HFFc6 (cell line): ENCODE measurements around the gene WDR5B. TPM values are rescaled to one million over a fixed set of nuclear protein-coding genes. Genes with fewer than 3 reads are reported as not detected.
"Not testable (repeated sequence)": the region's sequence is repeated elsewhere in the genome, so short reads cannot be mapped to it uniquely, and the experiment has no call there.

Experiments used
- DNase-seq: peaks from one replicate; pipeline ENCODE4 v3.0.0-alpha.2; 2018
- H3K27ac Mint-ChIP-seq: 2 replicates; pipeline ENCODE4 v1.8.0; 2020; ENCODE audit warnings: mild to moderate bottlenecking, mixed read lengths
- H3K27me3 Mint-ChIP-seq: 2 replicates; pipeline ENCODE4 v1.8.0; 2021; ENCODE audit warnings: mild to moderate bottlenecking, moderate library complexity, mixed read lengths; ENCODE audit not compliant: insufficient read depth
- H3K36me3 Mint-ChIP-seq: 2 replicates; pipeline ENCODE4 v1.8.0; 2021; ENCODE audit warnings: low read depth, mixed read lengths
- H3K4me1 Mint-ChIP-seq: 2 replicates; pipeline ENCODE4 v1.8.0; 2020; ENCODE audit warnings: low read depth, mixed read lengths
- H3K4me3 Mint-ChIP-seq: 2 replicates; pipeline ENCODE4 v1.8.0; 2020; ENCODE audit warnings: mild to moderate bottlenecking, moderate library complexity, mixed read lengths
- H3K9me3 Mint-ChIP-seq: 2 replicates; pipeline ENCODE4 v1.8.0; 2020; ENCODE audit warnings: mild to moderate bottlenecking, mixed read lengths
- CTCF ChIP-seq: fragments of 200-600 bp; sonication (generic); IDR thresholded peaks from 2 replicates; pipeline ENCODE4 v1.5.0; 2021; ENCODE audit warnings: antibody characterized with exemption, mild to moderate bottlenecking
- total RNA-seq, 6 experiments: library from RNA; stranded (reverse); fragmentation: NEBNext Ultra II Directional; extraction: Animal tissue kit (Norgen Biotek cat#: 25700); gene quantifications; 2 replicates in 1 of 6; 3 replicates in 5 of 6; pipeline ENCODE4 v1.2.3, GENCODE V29; 2021

The WDR5B gene
- total RNA-seq, 6 experiments from 2014 or later, result 4.6 to 5.8 (median 5.4) TPM

GRCh38 chr3:122457706-122458105, 41.8 kb upstream of the WDR5B start:
- no peak for TF ChIP-seq CTCF
- peaks cover 21% of the 10 kb centered on the region for H3K36me3 Mint-ChIP-seq
- no peaks in the 10 kb centered on the region for H3K27me3 Mint-ChIP-seq
- no peaks in the 10 kb centered on the region; the same call in 1 of the 2 replicates for H3K4me1 Mint-ChIP-seq
- no peak overlapping the region for H3K4me3 Mint-ChIP-seq
- DNase-seq, result no peak
- no peak overlapping the region for H3K27ac Mint-ChIP-seq
- H3K9me3 Mint-ChIP-seq, result no peaks in the 10 kb centered on the region

- Mint-ChIP-seq H3K9me3 (no peaks in the 10 kb centered on the region), H3K27me3 (no peaks in the 10 kb centered on the region), H3K27ac (no peak overlapping the region), H3K36me3 (peaks cover 21% of the 10 kb centered on the region), H3K4me1 (no peaks in the 10 kb centered on the region; the same call in 1 of the 2 replicates), H3K4me3 (no peak overlapping the region)
- TF ChIP-seq CTCF, result no peak
- no peak for DNase-seq
These were observed 40.2 kb upstream of the WDR5B start for GRCh38 chr3:122456074-122456473.

- no peak for DNase-seq
- H3K4me3 Mint-ChIP-seq, result no peak overlapping the region
- no peak for TF ChIP-seq CTCF
- H3K4me1 Mint-ChIP-seq, result peaks cover 11% of the 10 kb centered on the region
- H3K36me3 Mint-ChIP-seq, result peaks cover 46% of the 10 kb centered on the region
- H3K27ac Mint-ChIP-seq, result no peak overlapping the region
- no peaks in the 10 kb centered on the region for H3K9me3 Mint-ChIP-seq
- no peaks in the 10 kb centered on the region for H3K27me3 Mint-ChIP-seq
These were observed 35.5 kb upstream of the WDR5B start for GRCh38 chr3:122451371-122451770.

GRCh38 chr3:122448218-122448617, 32.4 kb upstream of the WDR5B start:
- peaks cover 75% of the 10 kb centered on the region for H3K36me3 Mint-ChIP-seq
- H3K27ac Mint-ChIP-seq, result 0 out of 2 replicates have a peak overlapping the region, but pooled peaks have one; percentile 5
- DNase-seq, H3K27me3 Mint-ChIP-seq, H3K9me3 Mint-ChIP-seq, H3K4me3 Mint-ChIP-seq: not testable (repeated sequence)
- H3K4me1 Mint-ChIP-seq, result peaks cover 11% of the 10 kb centered on the region

GRCh38 chr3:122444491-122444887, 28.6 kb upstream of the WDR5B start:
- H3K9me3 Mint-ChIP-seq, H3K27me3 Mint-ChIP-seq, H3K27ac Mint-ChIP-seq, H3K4me3 Mint-ChIP-seq, DNase-seq: not testable (repeated sequence)
- peaks cover 87% of the 10 kb centered on the region for H3K36me3 Mint-ChIP-seq
- peaks cover 11% of the 10 kb centered on the region for H3K4me1 Mint-ChIP-seq

- not testable (repeated sequence) for H3K4me3 Mint-ChIP-seq, H3K27me3 Mint-ChIP-seq, H3K9me3 Mint-ChIP-seq, H3K27ac Mint-ChIP-seq, DNase-seq
- H3K4me1 Mint-ChIP-seq, result peaks cover 11% of the 10 kb centered on the region
- H3K36me3 Mint-ChIP-seq, result peaks cover 82% of the 10 kb centered on the region
These were observed 28.1 kb upstream of the WDR5B start for GRCh38 chr3:122443762-122444490.

- no peak for DNase-seq
- H3K9me3 Mint-ChIP-seq, result no peaks in the 10 kb centered on the region
- no peak overlapping the region for H3K4me3 Mint-ChIP-seq
These were observed 27.2 kb upstream of the WDR5B start for GRCh38 chr3:122443090-122443489.

More at GRCh38 chr3:122443090-122443489, 27.2 kb upstream of the WDR5B start:
- H3K36me3 Mint-ChIP-seq, result peaks cover 76% of the 10 kb centered on the region
- peaks cover 8% of the 10 kb centered on the region for H3K4me1 Mint-ChIP-seq
- no peak for TF ChIP-seq CTCF
- H3K27me3 Mint-ChIP-seq, result no peaks in the 10 kb centered on the region
- H3K27ac Mint-ChIP-seq, result no peak overlapping the region
